Measurements from ENCODE around the gene AMZ1. TPM values are rescaled to one million over a fixed set of nuclear protein-coding genes. Genes with fewer than 3 reads are reported as not detected.
"Not testable (repeated sequence)": the region's sequence is repeated elsewhere in the genome, so short reads cannot be mapped to it uniquely, and the experiment has no call there.

Gene AMZ1
- total RNA-seq, 4 donors from 2014 or later = 0.19 to 0.27 TPM; not detected in 2

GRCh38 chr7:2738766-2739549, 51.0 kb downstream of the AMZ1 start:
- DNase-seq (ENCODE audit: low spot score in 2 of 2) = peak in 1 of 2 donors; percentile 73
- intact Hi-C loops (cut with DNase I; ENCODE audit: low total_unique reads) = no loop called here
- H3K4me3 ChIP-seq (ENCODE audit: low read depth, poor library complexity, severe bottlenecking) = no peak overlapping the region
- 95% methylated on average over 19 of the region's 19 CpGs for WGBS, 2 donors
- TF ChIP-seq POLR2A (IDR thresholded peaks at IDR 0.05) (no peak), CTCF (IDR thresholded peaks at IDR 0.05) (no peak)

GRCh38 chr7:2743523-2744185, 55.7 kb downstream of the AMZ1 start:
- H3K4me3 ChIP-seq (ENCODE audit: low read depth, poor library complexity, severe bottlenecking); intact Hi-C loops (cut with DNase I; ENCODE audit: low total_unique reads): not testable (repeated sequence)
- DNase-seq (ENCODE audit: low spot score in 2 of 2) = peak in 1 of 2 donors; percentile 78
- 90 to 95% methylated on average over 20 of the region's 20 CpGs for WGBS, 2 donors

- intact Hi-C loops (cut with DNase I; ENCODE audit: low total_unique reads); DNase-seq (ENCODE audit: low spot score in 2 of 2); H3K4me3 ChIP-seq (ENCODE audit: low read depth, poor library complexity, severe bottlenecking): not testable (repeated sequence)
Measured at GRCh38 chr7:2748684-2749083, 60.7 kb downstream of the AMZ1 start.

GRCh38 chr7:2750004-2750407, 62.0 kb downstream of the AMZ1 start:
- WGBS, 2 donors = 91 to 96% methylated on average over 5 of the region's 5 CpGs
- intact Hi-C loops (cut with DNase I; ENCODE audit: low total_unique reads) = no loop called here
- no peak overlapping the region for H3K4me3 ChIP-seq (ENCODE audit: low read depth, poor library complexity, severe bottlenecking)
- TF ChIP-seq POLR2A (IDR thresholded peaks at IDR 0.05) (no peak), CTCF (IDR thresholded peaks at IDR 0.05) (no peak)
- no peak for DNase-seq (ENCODE audit: low spot score in 2 of 2)

GRCh38 chr7:2751086-2751485, 63.1 kb downstream of the AMZ1 start:
- H3K4me3 ChIP-seq (ENCODE audit: low read depth, poor library complexity, severe bottlenecking) = no peak overlapping the region
- intact Hi-C loops (cut with DNase I; ENCODE audit: low total_unique reads) = no loop called here
- TF ChIP-seq CTCF (IDR thresholded peaks at IDR 0.05) (no peak), POLR2A (IDR thresholded peaks at IDR 0.05) (no peak)
- DNase-seq (ENCODE audit: low spot score in 2 of 2) = no peak
- 79 to 84% methylated on average over 5 of the region's 5 CpGs for WGBS, 2 donors

GRCh38 chr7:2753148-2753547, 65.1 kb downstream of the AMZ1 start:
- no peak for DNase-seq (ENCODE audit: low spot score in 2 of 2)
- TF ChIP-seq POLR2A (IDR thresholded peaks at IDR 0.05) = no peak
- no peak for TF ChIP-seq CTCF (IDR thresholded peaks at IDR 0.05)
- intact Hi-C loops (cut with DNase I; ENCODE audit: low total_unique reads) = no loop called here
- WGBS, 2 donors = 100% methylated on average over 3 of the region's 3 CpGs
- H3K4me3 ChIP-seq (ENCODE audit: low read depth, poor library complexity, severe bottlenecking) = no peak overlapping the region

Measured in lower leg skin (tissue), 4 donors.